ENCODE results near the gene MYCBP2.
"Not testable (repeated sequence)": the region's sequence is repeated elsewhere in the genome, so short reads cannot be mapped to it uniquely, and the experiment has no call there.

MYCBP2 gene

DNA sequence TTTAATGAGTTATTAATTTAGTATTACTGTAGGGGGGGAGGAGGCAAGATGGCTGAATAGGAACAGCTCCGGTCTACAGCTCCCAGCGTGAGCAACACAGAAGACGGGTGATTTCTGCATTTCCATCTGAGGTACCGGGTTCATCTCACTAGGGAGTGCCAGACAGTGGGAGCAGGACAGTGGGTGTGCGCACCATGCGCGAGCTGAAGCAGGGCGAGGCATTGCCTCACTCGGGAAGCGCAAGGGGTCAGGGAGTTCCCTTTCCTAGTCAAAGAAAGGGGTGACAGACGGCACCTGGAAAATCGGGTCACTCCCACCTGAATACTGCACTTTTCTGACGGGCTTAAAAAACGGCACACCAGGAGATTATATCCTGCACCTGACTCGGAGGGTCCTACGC is 127.9 kb downstream of the MYCBP2 start:
- not testable (repeated sequence) for DNase-seq

DNA sequence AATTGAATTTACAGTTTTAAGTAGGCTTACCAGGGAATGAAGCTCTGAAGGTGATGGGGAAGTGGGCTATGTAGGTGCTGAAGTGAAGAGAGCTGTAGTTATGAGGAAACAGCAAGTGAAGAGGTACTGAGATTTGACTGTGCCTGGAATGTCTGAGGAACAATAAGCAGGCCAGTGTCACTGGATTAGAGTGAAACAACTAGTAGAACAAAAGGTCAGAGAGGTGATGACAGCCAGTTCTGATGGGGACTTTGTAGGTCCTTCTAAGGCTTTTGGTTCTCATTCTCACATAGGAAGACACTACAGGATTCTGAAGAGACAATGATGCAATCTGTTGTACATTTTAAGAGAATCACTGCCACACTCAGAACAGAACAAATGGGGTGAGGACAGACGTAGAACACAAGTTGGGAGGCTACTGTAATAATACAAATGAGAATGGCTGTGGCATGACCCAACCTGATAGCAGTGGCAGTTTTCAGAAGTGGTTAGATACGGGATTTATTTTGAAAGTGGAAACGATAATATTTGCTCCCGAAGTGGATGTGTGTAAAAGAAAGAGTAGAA is 130.8 kb downstream of the MYCBP2 start:
- DNase-seq, result no peak

DNA sequence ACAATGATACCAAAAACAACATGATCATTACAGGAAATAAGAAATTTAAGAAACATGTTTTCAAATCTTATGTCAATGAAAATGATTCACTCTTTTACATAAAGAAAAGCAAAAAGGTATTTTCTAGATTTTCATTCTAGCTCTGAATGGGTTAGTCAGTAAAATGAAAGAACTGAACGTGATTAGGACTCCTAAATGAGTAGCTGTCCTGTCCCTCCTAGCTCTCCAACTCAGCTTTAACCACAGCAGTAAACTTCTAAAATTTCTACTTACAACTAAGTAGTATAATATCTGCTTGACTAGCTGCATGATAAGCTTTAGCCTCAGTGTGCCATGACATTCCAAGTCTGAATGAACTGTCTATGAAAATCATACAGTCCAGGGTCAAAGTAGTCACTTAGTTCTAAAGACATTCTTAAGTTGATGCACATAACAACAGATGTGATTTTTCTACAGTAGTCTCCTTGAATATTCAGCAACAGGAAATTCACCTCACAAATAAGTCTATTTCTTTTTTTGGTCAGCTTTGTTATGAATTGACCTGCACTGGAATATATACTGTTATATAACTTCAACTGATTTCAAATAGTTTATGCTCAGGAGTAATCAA is 136.4 kb downstream of the MYCBP2 start:
- DNase-seq, result no peak

DNA sequence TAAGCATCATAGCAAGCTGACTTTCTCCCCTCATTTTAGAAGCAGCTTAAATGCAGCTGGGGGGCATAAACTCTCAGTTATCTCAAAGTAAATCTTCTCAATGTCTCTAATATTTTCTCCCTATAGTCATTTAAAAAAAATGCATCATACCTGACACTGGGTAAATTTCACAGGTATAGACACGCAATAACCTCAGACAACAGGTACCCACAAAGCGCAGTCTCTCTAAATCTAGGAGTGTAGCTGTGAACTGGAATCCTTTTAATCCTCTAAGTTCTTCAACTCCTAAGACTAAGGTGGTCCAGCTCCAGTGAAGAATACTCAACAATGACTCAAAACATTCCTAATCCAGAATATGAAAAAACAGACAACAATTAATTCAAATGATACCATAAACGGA is 141.2 kb downstream of the MYCBP2 start:
- DNase-seq, result no peak

DNA sequence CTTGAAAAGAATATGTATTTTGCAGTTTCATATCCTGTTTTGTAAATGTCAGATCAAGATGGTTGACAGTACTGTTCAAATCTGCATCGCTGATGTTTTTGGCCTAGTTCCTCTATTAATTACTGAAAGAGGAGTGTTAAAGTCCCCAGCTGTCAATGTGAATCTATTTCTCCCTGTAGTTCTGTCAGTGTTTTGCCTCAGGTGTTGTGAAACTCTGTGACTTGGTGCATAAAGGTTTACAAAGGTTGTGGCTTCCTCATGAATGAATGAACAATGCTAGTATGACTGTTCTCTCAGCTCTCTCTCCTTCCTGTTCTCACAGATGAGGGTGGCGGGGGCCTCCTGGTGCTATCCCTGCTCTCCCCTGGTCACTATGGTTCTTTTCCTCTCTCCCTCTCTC is 142.4 kb downstream of the MYCBP2 start:
- no peak for DNase-seq

DNA sequence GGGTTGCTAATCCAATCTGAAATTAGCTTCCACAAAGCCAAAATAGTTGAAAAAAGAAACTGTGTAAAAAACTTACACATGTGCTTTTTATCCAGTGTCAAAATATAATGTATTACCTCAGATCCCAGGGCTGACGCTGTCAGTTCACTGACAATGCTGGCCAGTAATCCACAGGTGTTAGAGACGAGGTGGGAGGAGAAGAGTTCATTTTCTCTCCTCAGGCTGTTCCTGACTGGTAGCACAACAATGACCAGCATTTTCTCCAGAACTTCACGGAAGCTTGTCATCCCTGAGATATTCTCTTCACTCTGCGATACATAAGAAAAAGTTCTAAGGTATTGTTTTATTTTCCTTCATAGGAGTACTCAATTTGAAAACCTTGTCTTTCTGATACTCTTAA is 146.9 kb downstream of the MYCBP2 start:
- no peak for DNase-seq

DNA sequence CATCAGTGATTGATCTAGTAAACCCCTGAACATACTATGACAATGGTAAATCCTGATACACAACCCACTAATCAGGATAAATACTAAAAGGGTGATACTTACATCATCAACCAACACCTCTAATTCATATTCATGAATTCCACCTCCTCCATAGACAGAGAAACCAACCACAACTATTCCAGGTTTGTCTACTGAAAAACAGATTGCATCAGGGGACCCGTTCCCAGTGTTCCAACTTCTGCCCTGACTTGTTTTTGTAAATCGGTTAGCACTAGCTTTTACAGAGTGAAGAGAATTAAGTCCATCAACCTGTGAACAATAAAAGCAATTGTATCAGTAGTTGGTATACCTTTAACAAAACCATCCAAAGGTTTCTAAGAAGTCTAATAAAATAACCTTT is 149.2 kb downstream of the MYCBP2 start:
- DNase-seq, result no peak

DNA sequence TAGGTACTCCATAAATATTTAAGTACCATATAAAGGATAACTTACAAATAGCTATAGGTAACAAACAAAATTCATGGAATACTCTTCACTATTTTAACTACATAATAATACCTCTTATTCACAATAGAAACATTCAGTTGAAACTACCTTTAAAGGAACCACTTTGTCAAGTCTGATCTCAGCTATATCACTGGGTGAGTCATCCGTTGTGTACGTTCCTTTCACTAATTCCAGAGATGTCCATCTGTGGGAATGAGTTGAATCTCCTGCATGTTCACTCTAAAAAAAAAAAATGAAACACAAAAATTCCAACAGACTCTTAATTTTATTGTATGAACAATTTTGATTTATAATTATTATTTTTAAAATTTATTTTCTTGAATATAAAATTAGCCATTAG is 150.5 kb downstream of the MYCBP2 start:
- DNase-seq, result no peak

DNA sequence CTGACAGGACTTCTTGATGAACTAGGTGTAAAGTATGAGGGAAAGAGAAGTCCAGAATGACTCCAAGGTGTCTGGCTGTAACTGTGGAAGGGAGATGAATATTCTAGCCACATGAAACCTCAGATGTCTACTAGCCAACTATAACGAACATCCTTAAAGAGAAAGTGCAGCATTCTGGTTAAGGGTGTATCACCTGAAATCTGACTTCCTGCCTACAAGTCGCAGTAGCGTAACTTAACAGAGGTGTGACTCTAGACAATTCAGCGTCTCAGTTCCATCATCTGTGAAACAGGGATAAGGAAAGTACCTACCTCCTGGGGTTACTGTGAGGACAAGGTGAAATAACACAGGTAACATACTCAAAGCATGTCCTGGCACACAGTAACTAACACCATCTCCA is 154.2 kb downstream of the MYCBP2 start:
- no peak for DNase-seq

DNA sequence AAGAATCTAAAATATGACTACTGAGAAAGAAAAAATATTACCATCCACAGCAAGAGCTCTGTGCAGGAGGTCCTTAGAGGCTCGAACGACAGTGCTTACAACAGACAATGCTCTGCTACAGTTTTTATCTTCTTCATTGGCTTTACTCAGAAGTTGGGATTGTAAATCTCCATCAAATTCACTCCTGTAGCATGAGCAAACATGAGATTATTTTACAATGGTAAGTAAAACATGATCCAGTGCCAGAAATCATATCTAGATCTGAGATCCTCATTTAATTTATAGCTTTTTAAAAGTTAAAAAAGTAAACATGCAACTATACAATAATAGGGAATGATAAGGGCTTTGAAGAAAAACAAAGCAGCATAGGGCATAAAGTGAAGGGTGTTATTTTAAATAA is 155.4 kb downstream of the MYCBP2 start:
- DNase-seq, result no peak

DNA sequence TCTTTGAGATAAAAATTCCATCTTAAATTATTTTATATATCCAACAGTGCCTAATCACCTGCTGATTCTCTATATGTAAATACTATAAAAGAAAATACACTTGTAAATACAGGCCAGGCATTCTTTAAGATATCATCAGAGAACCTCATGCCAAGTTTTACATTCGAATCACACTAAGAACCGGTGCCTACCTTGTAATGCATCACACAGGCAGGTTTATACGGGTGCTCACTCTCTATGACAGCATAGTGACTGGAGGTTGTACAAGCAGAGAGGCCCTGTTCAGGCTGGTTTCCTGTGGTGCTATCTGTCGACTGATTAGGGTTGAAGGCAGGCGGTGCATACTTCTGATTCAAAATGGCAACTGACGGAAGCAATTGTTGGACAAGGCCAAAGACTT is 158.7 kb downstream of the MYCBP2 start:
- no peak for DNase-seq

DNA sequence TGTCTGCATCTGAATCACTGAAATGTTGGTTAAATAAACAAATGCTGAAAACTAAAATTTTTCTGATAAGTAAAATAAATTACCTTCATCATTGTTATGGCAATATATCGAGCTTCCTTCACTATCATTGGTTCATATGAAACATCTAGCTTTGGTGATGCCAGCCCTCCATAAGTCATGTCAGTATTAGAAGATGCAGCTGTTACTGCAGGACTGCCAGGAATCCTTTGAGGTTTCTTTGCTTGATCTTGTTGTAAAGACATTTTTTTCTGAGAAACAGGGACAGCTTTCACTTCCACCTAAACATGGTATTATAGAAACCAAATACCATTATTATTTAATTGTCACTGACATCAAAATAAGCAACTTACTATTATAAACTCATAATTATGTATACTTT is 176.2 kb downstream of the MYCBP2 start:
- DNase-seq, result no peak

DNA sequence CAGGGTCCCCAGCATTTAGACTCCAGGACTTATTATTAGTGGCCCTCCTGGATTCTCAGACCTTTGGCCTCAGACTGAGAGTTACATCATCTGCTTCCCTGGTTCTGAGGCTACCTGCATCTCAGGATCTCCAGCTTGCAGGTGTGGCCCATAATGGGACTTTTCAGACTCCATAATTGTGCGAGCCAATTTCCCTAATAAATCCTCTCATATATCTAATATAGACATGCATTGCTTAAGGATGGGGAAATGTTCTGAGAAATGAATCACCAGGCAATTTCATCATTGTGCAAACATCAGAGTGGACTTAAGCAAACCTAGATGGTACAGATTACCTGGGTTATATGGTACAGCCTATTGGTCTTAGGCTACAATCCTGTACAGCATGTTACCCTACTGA is 183.5 kb downstream of the MYCBP2 start:
- no peak for DNase-seq

DNA sequence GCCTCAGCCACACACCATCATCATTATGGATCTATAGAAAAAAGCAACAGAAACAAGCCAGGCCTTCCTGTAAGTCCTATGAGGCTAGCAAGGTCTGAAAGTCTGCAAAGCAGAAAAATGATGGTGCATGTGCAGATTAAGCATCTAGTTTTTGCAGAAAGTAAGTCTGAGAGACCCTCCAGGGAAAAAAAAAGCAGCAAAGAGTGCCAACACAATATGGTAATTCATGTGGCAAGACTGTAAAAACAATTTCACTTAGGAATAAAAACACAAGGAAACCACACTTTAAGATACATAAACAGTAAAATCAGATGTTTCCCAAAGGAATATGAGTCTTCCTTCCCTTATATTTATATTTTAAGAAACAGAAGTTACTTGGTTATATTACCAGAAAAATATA is 187.6 kb downstream of the MYCBP2 start:
- DNase-seq, result no peak

DNA sequence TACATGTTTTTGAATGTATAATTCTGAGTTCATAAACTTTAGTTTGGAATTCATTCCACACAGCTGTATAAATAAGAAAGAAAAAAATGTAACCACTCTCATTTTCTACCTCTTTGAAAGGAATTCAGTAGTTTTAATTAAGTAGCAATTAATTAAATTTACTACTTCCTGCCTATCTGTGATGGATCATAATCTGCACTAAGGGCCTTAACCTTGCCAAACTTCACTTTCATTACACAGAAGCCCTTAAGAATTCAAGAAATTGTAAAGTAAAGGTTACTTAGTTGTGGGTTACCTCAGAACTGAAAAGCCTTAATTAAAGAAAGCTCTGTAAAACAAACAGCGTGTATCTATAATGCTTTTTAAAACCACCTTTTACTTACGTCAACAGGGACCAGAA is 188.1 kb downstream of the MYCBP2 start:
- no peak for DNase-seq

DNA sequence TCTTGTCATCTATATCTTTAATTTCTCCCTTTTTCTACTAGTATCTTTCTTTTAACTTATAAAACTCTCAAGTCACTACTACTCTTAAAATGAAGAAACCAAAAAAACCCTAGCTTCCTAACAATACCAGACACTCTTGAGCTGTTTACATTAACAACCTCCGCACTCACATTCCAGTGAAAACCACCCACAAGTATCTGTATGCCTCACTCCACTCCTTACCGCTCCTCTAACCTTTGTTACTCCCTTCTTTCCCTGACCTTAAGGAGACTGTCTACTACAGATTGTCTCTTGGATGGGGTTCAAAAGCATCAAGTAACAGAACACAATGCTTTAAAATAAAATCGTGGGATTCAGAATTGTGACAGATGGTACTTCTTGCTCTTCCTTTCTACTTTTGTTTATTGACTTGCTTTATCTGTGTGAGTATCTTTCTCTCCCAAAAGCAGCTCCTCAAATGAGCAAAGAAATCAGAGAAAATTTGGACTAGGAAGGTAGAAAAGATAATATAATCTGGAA is 189.9 kb downstream of the MYCBP2 start:
- DNase-seq, result no peak

DNA sequence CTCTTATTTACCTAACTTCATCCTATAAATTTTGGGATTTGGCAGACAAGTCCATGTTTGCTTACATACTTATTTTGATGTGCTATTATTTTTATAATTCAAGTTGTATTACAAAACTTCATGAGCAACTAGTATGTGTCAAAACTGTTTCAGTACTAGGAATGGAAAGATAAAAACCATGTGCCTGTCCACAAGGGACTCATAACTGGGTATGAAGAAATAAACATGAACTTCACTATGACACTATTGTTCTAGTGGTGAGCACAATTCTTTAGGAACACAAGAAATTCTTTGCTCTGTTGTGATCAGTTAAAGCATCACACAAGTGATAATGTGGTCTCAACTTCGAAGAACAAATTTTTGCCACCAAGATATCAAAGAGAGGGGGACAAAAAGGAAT is 202.5 kb downstream of the MYCBP2 start:
- DNase-seq, result no peak

DNA sequence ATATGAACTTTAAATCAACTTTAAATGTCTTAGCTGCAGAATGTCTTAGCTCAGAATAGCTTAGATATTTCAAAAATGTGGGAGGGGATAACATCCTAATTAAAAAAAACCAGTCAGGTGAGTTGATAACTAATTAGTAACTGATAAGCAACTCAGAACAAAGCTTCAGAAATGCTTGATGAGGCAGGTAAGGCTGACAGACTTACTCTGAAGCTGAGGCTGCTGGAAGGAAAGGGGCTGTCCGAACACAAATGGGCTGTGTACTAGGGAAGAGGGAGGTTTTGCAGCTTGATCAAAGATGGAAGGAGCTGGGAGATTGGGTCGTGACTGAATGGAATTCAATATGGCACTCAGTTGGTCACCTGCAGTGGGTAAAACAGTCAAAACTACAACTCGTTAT is 208.8 kb downstream of the MYCBP2 start:
- no peak for DNase-seq

DNA sequence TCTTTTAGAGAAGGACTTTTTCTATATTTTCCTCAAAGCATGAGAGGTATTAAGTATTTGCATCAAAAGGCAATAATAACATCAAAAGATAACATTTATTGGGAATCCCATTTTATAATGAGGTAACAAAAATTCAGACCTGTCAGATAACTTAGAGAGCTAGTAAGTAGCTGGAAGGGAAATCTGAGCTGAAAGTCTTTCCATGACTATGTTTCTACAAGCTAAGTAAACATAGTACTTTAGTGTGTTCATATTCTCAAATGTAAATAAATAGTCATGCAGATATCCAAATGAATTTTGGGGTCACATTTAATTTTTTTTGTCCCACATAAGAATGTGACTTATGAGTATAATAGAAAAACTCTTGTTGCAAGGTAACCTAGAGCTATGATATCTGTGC is 212.6 kb downstream of the MYCBP2 start:
- no peak for DNase-seq

DNA sequence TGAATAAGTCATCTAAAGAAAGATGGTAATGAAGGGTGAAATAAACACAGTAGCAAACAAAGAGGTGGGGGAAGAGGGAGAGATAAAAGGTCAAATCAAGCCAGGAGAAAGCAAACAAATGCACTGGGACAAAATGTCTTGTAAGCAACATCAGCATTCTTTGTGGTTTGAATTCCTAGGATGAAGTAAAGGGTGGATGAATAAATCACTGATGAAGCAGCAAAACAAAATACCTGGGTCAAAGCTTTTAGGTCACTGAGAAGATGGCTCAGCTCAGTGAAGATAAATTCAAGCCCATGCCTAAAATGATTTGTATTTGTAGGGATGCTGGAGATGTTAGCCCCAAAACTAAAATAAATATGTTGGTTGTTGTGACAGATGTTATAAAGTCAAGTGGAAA is 213.4 kb downstream of the MYCBP2 start:
- DNase-seq, result no peak

DNA sequence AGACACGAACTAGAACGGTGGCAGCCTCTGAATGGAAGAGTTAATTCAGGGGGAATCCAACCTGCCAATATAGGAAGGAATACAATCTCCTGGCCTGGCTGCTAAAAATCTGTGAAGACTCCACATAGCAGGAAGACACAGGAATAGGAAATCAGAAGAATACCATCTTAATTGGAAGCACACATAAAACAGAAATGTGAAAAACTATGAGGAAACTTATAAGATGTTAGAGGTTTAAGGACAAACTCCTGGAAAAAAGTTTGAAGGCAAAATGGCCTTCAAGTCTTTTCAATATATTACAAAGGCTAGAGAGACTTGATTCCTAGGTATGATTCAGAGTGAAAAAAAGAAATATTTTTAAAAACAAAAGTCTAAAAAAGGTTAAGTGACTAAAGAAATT is 221.8 kb downstream of the MYCBP2 start:
- no peak for DNase-seq

DNA sequence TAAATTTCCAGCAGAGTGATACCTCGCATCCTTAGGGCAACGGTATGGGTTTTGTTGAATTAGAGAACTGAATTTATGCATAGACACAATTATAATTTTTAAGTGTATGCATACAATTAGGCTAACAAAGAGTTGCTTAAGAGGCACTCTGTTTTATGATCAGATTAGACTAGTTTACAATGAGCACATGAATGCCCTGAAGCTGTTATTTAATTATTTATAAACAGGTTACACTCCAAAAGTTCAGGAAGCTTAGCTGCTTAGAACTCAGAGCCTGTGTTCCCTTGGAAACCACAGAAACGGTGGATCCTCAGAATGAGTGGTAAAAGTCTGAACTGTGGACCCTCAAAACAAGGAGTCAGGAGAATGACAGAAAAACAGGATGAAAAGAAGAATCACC is 227.5 kb downstream of the MYCBP2 start:
- no peak for DNase-seq

DNA sequence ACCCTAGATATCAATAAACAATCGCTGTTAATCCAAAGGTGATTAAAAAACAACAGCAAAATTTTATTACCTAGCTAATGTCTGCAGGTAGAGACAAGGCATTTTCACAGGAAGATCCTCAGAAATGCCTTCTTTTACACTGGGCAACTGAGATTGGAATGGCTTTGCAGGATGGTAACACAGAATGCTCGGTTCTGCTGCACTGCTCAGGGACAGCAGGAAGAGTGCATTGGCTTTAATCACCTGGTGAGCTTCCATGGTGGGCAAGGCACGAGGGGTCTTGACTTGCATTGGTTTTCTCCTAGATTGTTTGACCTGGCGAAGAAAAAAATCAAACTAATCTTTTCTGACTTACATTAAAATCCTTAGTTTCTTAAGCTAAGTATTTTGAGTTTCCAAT is 231.6 kb downstream of the MYCBP2 start:
- no peak for DNase-seq

DNA sequence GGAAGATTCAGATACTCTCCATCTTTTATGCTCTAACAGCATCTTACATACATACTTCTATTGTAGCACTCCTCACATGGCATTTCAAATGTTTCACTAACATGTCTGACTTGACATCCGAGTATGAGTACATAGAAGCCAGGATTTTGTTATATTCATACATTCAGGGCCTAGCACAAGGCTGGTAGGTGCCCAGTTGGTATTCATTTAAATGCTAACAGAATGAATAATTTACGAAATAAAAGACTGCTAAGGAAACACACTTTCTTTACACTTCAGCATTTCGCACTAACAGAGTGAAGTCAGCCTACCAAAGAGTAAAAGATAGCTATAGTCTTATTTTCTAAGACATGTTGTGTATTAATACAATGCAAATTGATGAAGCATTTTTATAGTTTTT is 232.1 kb downstream of the MYCBP2 start:
- no peak for DNase-seq

DNA sequence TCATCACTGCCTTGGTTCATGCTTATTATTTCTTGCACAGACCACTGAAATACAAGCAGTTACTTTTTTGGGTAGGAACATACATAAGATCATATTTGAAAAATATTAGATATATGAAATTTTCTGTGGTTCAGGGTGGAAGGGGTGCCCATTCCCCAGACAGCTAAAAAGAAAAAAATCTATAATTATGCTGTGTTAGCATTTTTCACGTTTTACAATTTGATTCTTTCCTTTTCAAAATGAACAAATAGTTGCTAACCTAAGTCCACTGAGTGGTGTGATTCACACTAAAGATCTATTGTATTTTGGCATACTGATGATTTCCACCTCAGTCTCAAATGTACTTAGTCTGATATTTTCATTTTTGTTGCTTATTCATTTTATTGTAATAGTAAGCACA is 233.2 kb downstream of the MYCBP2 start:
- DNase-seq, result no peak

All from NCI-H2081 treated with DMSO at 0.1 percent for 48 hours (cell line).